Measurements from ENCODE around the gene KCNT1. TPM values are rescaled to one million over a fixed set of nuclear protein-coding genes. Genes with fewer than 3 reads are reported as not detected.
A peak's percentile ranks its signal among the peaks of the same experiment; 100 is the strongest.

The KCNT1 gene
- total and polyA plus RNA-seq, 9 donors, result 0.83 to 12.0 (median 3.7) TPM

- intact Hi-C loops (cut with DNase I), result no loop called here
- WGBS, 3 donors, result 31 to 38% (median 35%) methylated on average over 23 of the region's 23 CpGs
- H3K4me3 ChIP-seq, result no peak overlapping the region
Measured at GRCh38 chr9:135715056-135715595, 13.1 kb downstream of the KCNT1 start.

GRCh38 chr9:135716045-135716444 is 14.1 kb downstream of the KCNT1 start:
- H3K27ac ChIP-seq, result no peak overlapping the region
- H3K9me3 ChIP-seq, result no peaks in the 10 kb centered on the region
- intact Hi-C loops (cut with DNase I), result no loop called here
- H3K27me3 ChIP-seq, result no peaks in the 10 kb centered on the region
- DNase-seq, result no peak
- no peak for TF ChIP-seq CTCF (IDR thresholded peaks at IDR 0.05)
- no peak for TF ChIP-seq POLR2A (IDR thresholded peaks at IDR 0.05)
- no peak for TF ChIP-seq EP300 (IDR thresholded peaks at IDR 0.05)
- H3K36me3 ChIP-seq, result no peaks in the 10 kb centered on the region
- peaks cover 23% of the 10 kb centered on the region for H3K4me1 ChIP-seq (ENCODE audit: insufficient read depth)
- WGBS, 3 donors, result 82 to 92% (median 89%) methylated on average over 11 of the region's 11 CpGs
- no peak overlapping the region for H3K4me3 ChIP-seq

More at GRCh38 chr9:135715056-135715595, 13.1 kb downstream of the KCNT1 start:
- TF ChIP-seq CTCF (IDR thresholded peaks at IDR 0.05) (no peak), EP300 (IDR thresholded peaks at IDR 0.05) (no peak), POLR2A (IDR thresholded peaks at IDR 0.05) (no peak)
- H3K4me1 ChIP-seq (ENCODE audit: insufficient read depth), result peaks cover 23% of the 10 kb centered on the region
- H3K36me3 ChIP-seq, result no peaks in the 10 kb centered on the region
- DNase-seq, result no peak
- no peaks in the 10 kb centered on the region for H3K9me3 ChIP-seq
- no peak overlapping the region for H3K27ac ChIP-seq
- no peaks in the 10 kb centered on the region for H3K27me3 ChIP-seq

GRCh38 chr9:135717410-135717809 is 15.4 kb downstream of the KCNT1 start:
- no peaks in the 10 kb centered on the region for H3K9me3 ChIP-seq
- H3K27ac ChIP-seq, result no peak overlapping the region
- H3K27me3 ChIP-seq, result no peaks in the 10 kb centered on the region
- H3K36me3 ChIP-seq, result no peaks in the 10 kb centered on the region
- H3K4me1 ChIP-seq (ENCODE audit: insufficient read depth), result peaks cover 14% of the 10 kb centered on the region
- DNase-seq, result no peak
- WGBS, 3 donors, result 89 to 91% (median 89%) methylated on average over 12 to 13 of the region's 13 CpGs
- intact Hi-C loops (cut with DNase I), result no loop called here
- no peak overlapping the region for H3K4me3 ChIP-seq
- no peak for TF ChIP-seq POLR2A (IDR thresholded peaks at IDR 0.05)
- TF ChIP-seq CTCF (IDR thresholded peaks at IDR 0.05), result no peak
- TF ChIP-seq EP300 (IDR thresholded peaks at IDR 0.05), result no peak

- Histone ChIP-seq H3K36me3 (no peaks in the 10 kb centered on the region), H3K27ac (no peak overlapping the region), H3K4me3 (no peak overlapping the region), H3K4me1 (ENCODE audit: insufficient read depth) (peaks cover 2% of the 10 kb centered on the region), H3K9me3 (no peaks in the 10 kb centered on the region), H3K27me3 (no peaks in the 10 kb centered on the region)
- intact Hi-C loops (cut with DNase I), result loop anchor here in 1 of 4 donors (2.0 kb wide), 1 partner anchor 20 kb away; no protein-coding TSS in a partner anchor
- TF ChIP-seq POLR2A (IDR thresholded peaks at IDR 0.05) (no peak), CTCF (IDR thresholded peaks at IDR 0.05) (no peak), EP300 (IDR thresholded peaks at IDR 0.05) (no peak)
- 28 to 52% (median 28%) methylated on average over 15 of the region's 15 CpGs for WGBS, 3 donors
- peak in 3 of 5 donors; percentile 42 to 71 (median 52) for DNase-seq
Measured at GRCh38 chr9:135718616-135719015, 16.6 kb downstream of the KCNT1 start.
